Neural cell (in vitro differentiated cells): Measurements from ENCODE around the gene MGAT5B. TPM values are rescaled to one million over a fixed set of nuclear protein-coding genes. Genes with fewer than 3 reads are reported as not detected.

ENCODE experiments used
- H2AFZ ChIP-seq: fragments of 200-600, 300-800 bp; sonication (generic), shearing (Covaris generic); 2 replicates; pipeline ENCODE4 v1.6.0; 2014; ENCODE audit warnings: low read depth, mild to moderate bottlenecking, antibody characterized with exemption, low read length, moderate library complexity
- H3F3A ChIP-seq: fragments of 200-600 bp; shearing (Covaris generic); 2 replicates; pipeline ENCODE4 v1.6.1; 2016; ENCODE audit warnings: mild to moderate bottlenecking, moderate library complexity, mixed read lengths, antibody characterized with exemption, low read length; ENCODE audit not compliant: insufficient read depth, poor library complexity, severe bottlenecking
- H3K27ac ChIP-seq: fragments of 200-600, 300-800 bp; sonication (generic), shearing (Covaris generic); 2 replicates; pipeline ENCODE4 v1.5.1; 2014; ENCODE audit warnings: mild to moderate bottlenecking, low read length, moderate library complexity
- H3K27me3 ChIP-seq: fragments of 300-800, 200-600 bp; sonication (generic), shearing (Covaris generic); 2 replicates; pipeline ENCODE4 v1.6.0; 2014; ENCODE audit warnings: mild to moderate bottlenecking, low read depth, low read length, moderate library complexity; ENCODE audit not compliant: insufficient read depth
- H3K36me3 ChIP-seq: fragments of 300-800, 200-600 bp; sonication (generic), shearing (Covaris generic); 2 replicates; pipeline ENCODE4 v1.5.1; 2014; ENCODE audit warnings: mild to moderate bottlenecking, antibody characterized with exemption, low read length, moderate library complexity; ENCODE audit not compliant: insufficient read depth
- H3K4me2 ChIP-seq: fragments of 300-800, 200-600 bp; sonication (generic), shearing (Covaris generic); 2 replicates; pipeline ENCODE4 v1.6.0; 2014; ENCODE audit warnings: mild to moderate bottlenecking, low read length
- H3K4me3 ChIP-seq: fragments of 300-800, 200-600 bp; sonication (generic), shearing (Covaris generic); 2 replicates; pipeline ENCODE4 v1.5.1; 2014; ENCODE audit warnings: mild to moderate bottlenecking, low read length, moderate library complexity
- H3K79me2 ChIP-seq: fragments of 200-600 bp; shearing (Covaris generic); replicated peaks from 2 replicates; pipeline ENCODE4 v1.6.0; 2014; ENCODE audit warnings: mild to moderate bottlenecking, low read length, moderate library complexity; ENCODE audit not compliant: insufficient read depth
- H3K9ac ChIP-seq: fragments of 300-800, 200-600 bp; sonication (generic), shearing (Covaris generic); 2 replicates; pipeline ENCODE4 v1.6.1; 2016; ENCODE audit warnings: mild to moderate bottlenecking, low read length, mixed read lengths
- H3K9me2 ChIP-seq: fragments of 200-600 bp; shearing (Covaris generic); 2 replicates; pipeline ENCODE4 v1.6.1; 2016; ENCODE audit warnings: mild to moderate bottlenecking, low read length, mixed read lengths; ENCODE audit not compliant: insufficient read depth
- H3K9me3 ChIP-seq: fragments of 200-600, 300-800 bp; sonication (generic), shearing (Covaris generic); 2 replicates; pipeline ENCODE4 v1.6.1; 2016; ENCODE audit warnings: mild to moderate bottlenecking, mixed run types, low read length, moderate library complexity, mixed read lengths
- H4K20me1 ChIP-seq: fragments of 200-600 bp; shearing (Covaris generic); 2 replicates; pipeline ENCODE4 v1.6.1; 2016; ENCODE audit warnings: mild to moderate bottlenecking, mixed run types; ENCODE audit not compliant: insufficient read depth
- EP300 ChIP-seq: fragments of 450-650 bp; conservative IDR thresholded peaks from 2 replicates; pipeline ENCODE4 v1.6.1; 2014; ENCODE audit warnings: antibody characterized with exemption, mild to moderate bottlenecking, moderate library complexity; ENCODE audit not compliant: poor library complexity, severe bottlenecking
- EZH2 ChIP-seq: fragments of 200-600, 300-800 bp; shearing (Covaris generic), sonication (generic); IDR thresholded peaks from 2 replicates; pipeline ENCODE4 v1.6.1; 2014; ENCODE audit warnings: antibody characterized with exemption, low read length, borderline replicate concordance, mild to moderate bottlenecking; ENCODE audit not compliant: insufficient read depth, poor library complexity, severe bottlenecking
- MXI1 ChIP-seq: fragments of 450-650 bp; conservative IDR thresholded peaks from 2 replicates; pipeline ENCODE4 v1.6.1; 2014; ENCODE audit warnings: antibody characterized with exemption, mild to moderate bottlenecking; ENCODE audit not compliant: poor library complexity, severe bottlenecking
- POLR2AphosphoS5 ChIP-seq: IDR thresholded peaks from 2 replicates; pipeline ENCODE4 v1.6.1; 2012
- RAD21 ChIP-seq: fragments of 450-650 bp; conservative IDR thresholded peaks from 2 replicates; pipeline ENCODE4 v1.6.1; 2014; ENCODE audit warnings: antibody characterized with exemption, mild to moderate bottlenecking, moderate library complexity
- SMC3 ChIP-seq: fragments of 450-650 bp; conservative IDR thresholded peaks from 2 replicates; pipeline ENCODE4 v1.6.1; 2014; ENCODE audit warnings: antibody characterized with exemption, mild to moderate bottlenecking, moderate library complexity; ENCODE audit not compliant: poor library complexity
- TAF1 ChIP-seq: IDR thresholded peaks from 2 replicates; pipeline ENCODE4 v1.6.1; 2012; ENCODE audit warnings: low read depth
- polyA plus RNA-seq: library from polyadenylated mRNA; depleted of rRNA; stranded (reverse); fragments of >200 nt; gene quantifications from 2 replicates; pipeline ENCODE4 v1.2.3, GENCODE V29; 2014
- TF ChIP-seq, protein P1 (sequence below): fragments of 450-650 bp; IDR thresholded peaks from 2 replicates; pipeline ENCODE4 v1.5.1; 2014; ENCODE audit warnings: antibody characterized with exemption, mild to moderate bottlenecking, moderate library complexity; ENCODE audit not compliant: poor library complexity, severe bottlenecking
- TF ChIP-seq, protein P2 (sequence below): IDR thresholded peaks from 2 replicates; pipeline ENCODE4 v1.6.1; 2012; ENCODE audit warnings: borderline replicate concordance

The MGAT5B gene
- polyA plus RNA-seq, 1 donor from 2014 or later, result 8.8 TPM

DNA sequence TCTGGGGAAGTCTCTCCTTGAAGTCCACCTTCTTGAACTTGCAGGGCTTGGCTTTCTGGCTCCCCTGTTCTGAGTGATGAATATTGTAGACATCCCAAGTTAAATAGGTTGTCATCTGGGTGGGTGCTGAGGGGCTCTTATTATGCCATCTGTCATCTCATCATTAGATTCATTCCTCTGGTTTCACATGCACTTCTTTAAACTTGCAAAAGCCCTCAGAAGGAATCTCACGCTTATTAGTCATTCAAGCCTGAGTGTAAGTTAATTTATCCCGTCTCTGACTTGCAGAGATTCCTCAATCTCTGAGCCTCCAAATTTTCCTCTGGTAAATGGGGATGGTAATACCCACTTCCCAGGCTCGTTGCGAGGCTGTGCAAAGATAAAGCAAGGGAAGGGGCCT, 5.7 kb downstream of the MGAT5B start:
- Histone ChIP-seq H4K20me1 (no peaks in the 10 kb centered on the region), H3K27me3 (peaks cover 7% of the 10 kb centered on the region), H3K4me2 (no peak overlapping the region), H3K9ac (no peak overlapping the region), H3K9me3 (no peaks in the 10 kb centered on the region), H3F3A (no peaks in the 10 kb centered on the region), H3K4me3 (peak overlapping the region; percentile 28), H3K27ac (peak overlapping the region; percentile 12), H2AFZ (no peak overlapping the region), H3K36me3 (no peaks in the 10 kb centered on the region), H3K79me2 (peaks cover 3% of the 10 kb centered on the region), H3K9me2 (no peaks in the 10 kb centered on the region)
- TF ChIP-seq, protein P1, sequence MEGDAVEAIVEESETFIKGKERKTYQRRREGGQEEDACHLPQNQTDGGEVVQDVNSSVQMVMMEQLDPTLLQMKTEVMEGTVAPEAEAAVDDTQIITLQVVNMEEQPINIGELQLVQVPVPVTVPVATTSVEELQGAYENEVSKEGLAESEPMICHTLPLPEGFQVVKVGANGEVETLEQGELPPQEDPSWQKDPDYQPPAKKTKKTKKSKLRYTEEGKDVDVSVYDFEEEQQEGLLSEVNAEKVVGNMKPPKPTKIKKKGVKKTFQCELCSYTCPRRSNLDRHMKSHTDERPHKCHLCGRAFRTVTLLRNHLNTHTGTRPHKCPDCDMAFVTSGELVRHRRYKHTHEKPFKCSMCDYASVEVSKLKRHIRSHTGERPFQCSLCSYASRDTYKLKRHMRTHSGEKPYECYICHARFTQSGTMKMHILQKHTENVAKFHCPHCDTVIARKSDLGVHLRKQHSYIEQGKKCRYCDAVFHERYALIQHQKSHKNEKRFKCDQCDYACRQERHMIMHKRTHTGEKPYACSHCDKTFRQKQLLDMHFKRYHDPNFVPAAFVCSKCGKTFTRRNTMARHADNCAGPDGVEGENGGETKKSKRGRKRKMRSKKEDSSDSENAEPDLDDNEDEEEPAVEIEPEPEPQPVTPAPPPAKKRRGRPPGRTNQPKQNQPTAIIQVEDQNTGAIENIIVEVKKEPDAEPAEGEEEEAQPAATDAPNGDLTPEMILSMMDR, result no peak
- TF ChIP-seq POLR2AphosphoS5, result no peak
- TF ChIP-seq EP300, result no peak
- no peak for TF ChIP-seq SMC3
- TF ChIP-seq MXI1, result no peak
- TF ChIP-seq EZH2, result no peak
- TF ChIP-seq, protein P2, sequence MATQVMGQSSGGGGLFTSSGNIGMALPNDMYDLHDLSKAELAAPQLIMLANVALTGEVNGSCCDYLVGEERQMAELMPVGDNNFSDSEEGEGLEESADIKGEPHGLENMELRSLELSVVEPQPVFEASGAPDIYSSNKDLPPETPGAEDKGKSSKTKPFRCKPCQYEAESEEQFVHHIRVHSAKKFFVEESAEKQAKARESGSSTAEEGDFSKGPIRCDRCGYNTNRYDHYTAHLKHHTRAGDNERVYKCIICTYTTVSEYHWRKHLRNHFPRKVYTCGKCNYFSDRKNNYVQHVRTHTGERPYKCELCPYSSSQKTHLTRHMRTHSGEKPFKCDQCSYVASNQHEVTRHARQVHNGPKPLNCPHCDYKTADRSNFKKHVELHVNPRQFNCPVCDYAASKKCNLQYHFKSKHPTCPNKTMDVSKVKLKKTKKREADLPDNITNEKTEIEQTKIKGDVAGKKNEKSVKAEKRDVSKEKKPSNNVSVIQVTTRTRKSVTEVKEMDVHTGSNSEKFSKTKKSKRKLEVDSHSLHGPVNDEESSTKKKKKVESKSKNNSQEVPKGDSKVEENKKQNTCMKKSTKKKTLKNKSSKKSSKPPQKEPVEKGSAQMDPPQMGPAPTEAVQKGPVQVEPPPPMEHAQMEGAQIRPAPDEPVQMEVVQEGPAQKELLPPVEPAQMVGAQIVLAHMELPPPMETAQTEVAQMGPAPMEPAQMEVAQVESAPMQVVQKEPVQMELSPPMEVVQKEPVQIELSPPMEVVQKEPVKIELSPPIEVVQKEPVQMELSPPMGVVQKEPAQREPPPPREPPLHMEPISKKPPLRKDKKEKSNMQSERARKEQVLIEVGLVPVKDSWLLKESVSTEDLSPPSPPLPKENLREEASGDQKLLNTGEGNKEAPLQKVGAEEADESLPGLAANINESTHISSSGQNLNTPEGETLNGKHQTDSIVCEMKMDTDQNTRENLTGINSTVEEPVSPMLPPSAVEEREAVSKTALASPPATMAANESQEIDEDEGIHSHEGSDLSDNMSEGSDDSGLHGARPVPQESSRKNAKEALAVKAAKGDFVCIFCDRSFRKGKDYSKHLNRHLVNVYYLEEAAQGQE, result no peak
- TF ChIP-seq RAD21, result no peak
- TF ChIP-seq TAF1, result no peak

DNA sequence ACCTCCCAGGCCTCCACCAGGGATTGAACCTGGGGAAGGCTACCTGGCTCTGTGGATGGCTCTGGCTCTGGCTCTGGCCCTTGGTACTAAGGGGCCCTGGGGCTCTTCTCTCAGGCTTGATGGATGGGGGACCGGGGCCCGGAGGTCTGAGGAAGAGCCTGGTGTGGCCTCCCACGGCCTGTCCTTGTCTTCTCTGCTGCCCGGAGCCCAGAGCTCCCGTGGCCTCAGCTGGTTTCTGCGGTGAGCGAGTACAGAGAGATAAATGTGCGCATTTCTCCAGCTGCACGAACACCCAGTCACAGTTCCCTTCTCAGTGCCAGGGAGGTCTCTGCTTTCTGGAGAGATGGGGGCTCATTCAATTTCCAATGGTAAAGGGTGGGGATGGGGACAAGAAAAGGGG, 9.2 kb downstream of the MGAT5B start:
- Histone ChIP-seq H3K36me3 (no peaks in the 10 kb centered on the region), H3K79me2 (no peaks in the 10 kb centered on the region), H3K9me3 (no peaks in the 10 kb centered on the region), H3K27me3 (no peaks in the 10 kb centered on the region), H3F3A (no peaks in the 10 kb centered on the region), H3K9ac (no peak overlapping the region), H3K4me2 (no peak overlapping the region), H3K27ac (no peak overlapping the region), H2AFZ (no peak overlapping the region), H4K20me1 (no peaks in the 10 kb centered on the region), H3K9me2 (no peaks in the 10 kb centered on the region), H3K4me3 (no peak overlapping the region)
- TF ChIP-seq MXI1, result no peak
- no peak for TF ChIP-seq EZH2
- TF ChIP-seq, protein P1, result no peak
- TF ChIP-seq, protein P2, result no peak
- no peak for TF ChIP-seq POLR2AphosphoS5
- TF ChIP-seq SMC3, result no peak
- no peak for TF ChIP-seq RAD21
- no peak for TF ChIP-seq EP300
- no peak for TF ChIP-seq TAF1
